Measurements from ENCODE around the gene POLA1.

The POLA1 gene

GRCh38 chrX:25011589-25012432 is 318.1 kb downstream of the POLA1 start:
- DNase-seq, result peak; percentile 45

- DNase-seq, result no peak
These were observed 318.7 kb downstream of the POLA1 start for GRCh38 chrX:25012433-25012735.

- DNase-seq, result peak; percentile 36
These were observed 319.3 kb downstream of the POLA1 start for GRCh38 chrX:25012793-25013631.

- no peak for DNase-seq
These were observed 320.1 kb downstream of the POLA1 start for GRCh38 chrX:25013632-25014365.

- DNase-seq, result no peak
These were observed 320.7 kb downstream of the POLA1 start for GRCh38 chrX:25014366-25014838.

GRCh38 chrX:25015486-25016360 is 322.0 kb downstream of the POLA1 start, which contains the start of gene ARX:
TSS of gene ARX (minus strand) at chrX:25015965. CDS start at chrX:25015737, 228 bp downstream.
- DNase-seq, result peak; percentile 87

GRCh38 chrX:25016361-25016671 is 322.6 kb downstream of the POLA1 start:
- DNase-seq, result peak; percentile 38

- peak; percentile 55 for DNase-seq
These were observed 323.4 kb downstream of the POLA1 start for GRCh38 chrX:25016938-25017598.

- DNase-seq, result peak; percentile 52
These were observed 324.0 kb downstream of the POLA1 start for GRCh38 chrX:25017667-25018247.

GRCh38 chrX:25018682-25019081 is 325.0 kb downstream of the POLA1 start:
- DNase-seq, result peak; percentile 24

GRCh38 chrX:25019707-25020390 is 326.1 kb downstream of the POLA1 start:
- peak; percentile 37 for DNase-seq

GRCh38 chrX:25020391-25020904 is 326.7 kb downstream of the POLA1 start:
- peak; percentile 38 for DNase-seq

GRCh38 chrX:25020905-25021449 is 327.3 kb downstream of the POLA1 start:
- peak; percentile 63 for DNase-seq

GRCh38 chrX:25022499-25023325 is 329.0 kb downstream of the POLA1 start:
- peak; percentile 13 for DNase-seq

- no peak for DNase-seq
These were observed 330.2 kb downstream of the POLA1 start for GRCh38 chrX:25023908-25024307.

GRCh38 chrX:25025615-25026014 is 331.9 kb downstream of the POLA1 start:
- DNase-seq, result no peak

GRCh38 chrX:25026576-25026975 is 332.9 kb downstream of the POLA1 start:
- DNase-seq, result no peak

- no peak for DNase-seq
These were observed 335.0 kb downstream of the POLA1 start for GRCh38 chrX:25028726-25029125.

GRCh38 chrX:25029288-25029825 is 335.6 kb downstream of the POLA1 start:
- DNase-seq, result no peak

All from eye (tissue), 1 donor.